ENCODE data around the gene DGCR8. TPM values are rescaled to one million over a fixed set of nuclear protein-coding genes. Genes with fewer than 3 reads are reported as not detected.

The DGCR8 gene
- total RNA-seq, 1 donor: 30.7 TPM

- H3K4me3 ChIP-seq (ENCODE audit: low read depth, low read length): no peak overlapping the region
- DNase-seq (ENCODE audit: low read depth): no peak
- TF ChIP-seq CTCF (IDR thresholded peaks at IDR 0.05; ENCODE audit: insufficient read depth, low read depth, low read length): no peak
These were observed 57.8 kb downstream of the DGCR8 start for GRCh38 chr22:20137671-20138416.

GRCh38 chr22:20138417-20138738 lies 58.3 kb downstream of the DGCR8 start:
- no peak for TF ChIP-seq CTCF (IDR thresholded peaks at IDR 0.05; ENCODE audit: insufficient read depth, low read depth, low read length)
- no peak for DNase-seq (ENCODE audit: low read depth)
- H3K4me3 ChIP-seq (ENCODE audit: low read depth, low read length): no peak overlapping the region

GRCh38 chr22:20138868-20139267 lies 58.8 kb downstream of the DGCR8 start:
- no peak for TF ChIP-seq CTCF (IDR thresholded peaks at IDR 0.05; ENCODE audit: insufficient read depth, low read depth, low read length)
- DNase-seq (ENCODE audit: low read depth): no peak
- H3K4me3 ChIP-seq (ENCODE audit: low read depth, low read length): no peak overlapping the region

GRCh38 chr22:20139391-20140106 lies 59.5 kb downstream of the DGCR8 start:
- no peak for DNase-seq (ENCODE audit: low read depth)
- TF ChIP-seq CTCF (IDR thresholded peaks at IDR 0.05; ENCODE audit: insufficient read depth, low read depth, low read length): no peak
- no peak overlapping the region for H3K4me3 ChIP-seq (ENCODE audit: low read depth, low read length)

GRCh38 chr22:20140107-20140445 lies 60.0 kb downstream of the DGCR8 start:
- DNase-seq (ENCODE audit: low read depth): no peak
- TF ChIP-seq CTCF (IDR thresholded peaks at IDR 0.05; ENCODE audit: insufficient read depth, low read depth, low read length): no peak
- no peak overlapping the region for H3K4me3 ChIP-seq (ENCODE audit: low read depth, low read length)

GRCh38 chr22:20140521-20140964 lies 60.5 kb downstream of the DGCR8 start:
- TF ChIP-seq CTCF (IDR thresholded peaks at IDR 0.05; ENCODE audit: insufficient read depth, low read depth, low read length): no peak
- H3K4me3 ChIP-seq (ENCODE audit: low read depth, low read length): no peak overlapping the region
- DNase-seq (ENCODE audit: low read depth): no peak

All from fibroblast of villous mesenchyme (primary cell).